KG1 (cell line): ENCODE data around the gene MACROD2.
"Not testable (repeated sequence)": the region's sequence is repeated elsewhere in the genome, so short reads cannot be mapped to it uniquely, and the experiment has no call there.

Source experiments
- DNase-seq: peaks from one replicate; lab custom pipeline; 2025; lab: John Stamatoyannopoulos, UW

MACROD2 gene

DNA sequence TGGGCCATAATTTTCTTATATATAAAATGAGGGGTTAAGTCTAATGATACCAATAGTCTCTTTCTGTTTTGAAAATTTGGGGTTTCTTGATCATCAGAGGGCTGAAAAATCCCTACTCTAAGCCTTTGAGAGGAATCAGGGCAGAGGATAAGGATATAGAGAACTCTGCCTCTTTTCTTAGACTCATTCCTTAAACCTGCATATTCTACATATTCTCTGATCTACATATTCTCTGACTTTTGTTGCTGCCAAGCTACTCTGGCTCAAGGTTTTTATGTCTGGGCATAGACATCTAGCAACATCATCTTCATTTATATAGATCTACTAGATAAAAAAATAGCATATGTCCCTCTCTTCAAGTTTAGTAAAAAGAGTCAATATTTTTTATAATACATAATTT, 270.9 kb downstream of the MACROD2 start:
- DNase-seq = no peak

DNA sequence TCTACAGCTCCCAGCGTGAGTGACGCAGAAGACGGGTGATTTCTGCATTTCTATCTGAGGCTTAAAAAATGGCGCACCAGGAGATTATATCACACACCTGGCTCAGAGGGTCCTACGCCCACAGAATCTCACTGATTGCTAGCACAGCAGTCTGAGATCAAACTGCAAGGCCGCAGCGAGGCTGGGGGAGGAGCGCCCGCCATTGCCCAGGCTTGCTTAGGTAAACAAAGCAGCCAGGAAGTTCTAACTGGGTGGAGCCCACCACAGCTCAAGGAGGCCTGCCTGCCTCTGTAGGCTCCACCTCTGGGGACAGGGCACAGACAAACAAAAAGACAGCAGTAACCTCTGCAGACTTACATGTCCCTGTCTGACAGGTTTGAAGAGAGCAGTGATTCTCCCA, 275.4 kb downstream of the MACROD2 start:
- not testable (repeated sequence) for DNase-seq

DNA sequence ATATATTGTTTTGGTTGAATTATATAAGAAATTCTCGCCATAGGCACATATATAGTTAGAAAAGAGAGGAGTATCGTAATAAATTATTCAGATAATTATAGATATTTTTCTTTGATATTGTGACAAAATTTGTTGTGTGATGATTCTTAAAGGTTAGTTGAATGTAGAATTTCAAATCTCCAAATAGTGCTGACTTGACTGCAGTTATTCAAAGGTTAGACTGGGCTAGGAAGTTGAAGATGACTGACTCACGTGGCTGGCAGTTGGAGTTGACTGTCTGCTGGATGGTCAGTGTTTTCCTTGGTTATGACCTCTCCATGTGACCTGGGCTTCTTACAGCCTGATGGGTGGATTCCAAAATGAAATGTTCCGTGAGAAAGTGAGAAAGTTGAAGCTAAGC, 286.8 kb downstream of the MACROD2 start:
- DNase-seq = no peak

DNA sequence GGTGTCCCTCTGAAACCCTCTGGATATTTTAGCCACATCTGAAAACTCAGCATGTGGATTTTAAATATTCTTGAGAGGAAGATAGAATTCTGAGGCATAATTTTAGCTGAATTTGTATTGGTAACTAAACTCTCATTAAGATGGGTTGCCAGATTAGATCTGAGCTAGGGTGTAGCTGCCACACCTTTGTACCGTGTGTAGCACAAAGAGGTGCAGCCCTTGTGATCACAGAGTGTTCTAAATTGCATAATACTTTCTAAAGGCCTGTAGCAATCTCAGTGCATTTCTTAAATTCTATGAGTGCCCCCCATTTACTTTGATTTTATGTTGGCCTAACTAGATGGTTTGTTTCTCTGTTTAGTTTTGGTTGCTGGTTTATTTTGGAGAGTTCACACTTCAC, 289.1 kb downstream of the MACROD2 start:
- DNase-seq = no peak

DNA sequence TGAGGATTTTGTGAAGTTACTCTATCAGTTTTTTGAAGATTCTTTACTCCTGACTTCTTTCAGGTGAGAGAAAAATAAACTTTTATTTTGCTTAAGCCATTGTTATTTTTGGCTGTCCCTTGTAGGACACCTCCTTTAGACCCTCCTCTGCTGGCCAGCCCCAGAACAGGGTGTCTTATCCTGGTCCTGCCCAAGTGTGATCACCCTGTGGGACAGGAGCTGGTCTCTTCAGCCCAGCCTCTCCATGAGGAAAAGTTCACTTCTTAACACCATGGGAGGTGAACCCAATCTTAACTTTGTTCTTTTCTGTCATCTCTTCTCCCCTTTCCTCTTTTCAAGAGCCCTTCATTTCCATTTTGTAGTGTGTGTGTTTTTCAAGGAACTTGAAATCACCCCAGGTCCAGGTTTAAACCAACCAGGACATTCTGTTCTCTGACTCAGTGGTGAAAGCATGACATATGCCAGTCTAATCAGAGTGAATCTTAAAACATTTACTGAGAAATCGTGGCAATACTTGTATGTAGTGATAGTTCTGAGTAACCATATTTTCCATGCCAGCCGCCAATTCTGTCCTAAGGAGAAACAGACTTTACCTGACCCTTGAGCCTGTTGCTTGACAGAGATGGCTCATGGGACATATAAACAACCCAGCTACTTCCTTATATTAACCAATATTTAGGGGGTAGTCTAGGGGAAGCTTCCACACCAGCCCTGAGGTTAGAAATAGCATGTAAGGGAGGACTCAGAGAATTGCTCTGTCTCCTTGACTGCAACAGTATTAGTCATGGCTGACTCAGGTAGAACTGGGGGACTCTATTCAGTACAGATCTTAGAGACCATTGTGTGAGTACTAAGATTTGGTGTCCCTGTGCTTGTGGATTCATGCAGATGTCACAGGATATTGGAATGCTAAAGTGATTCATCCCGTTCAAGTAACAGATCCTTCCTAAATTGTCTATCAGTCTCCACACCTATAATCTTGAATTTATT, 293.3 kb downstream of the MACROD2 start:
- no peak for DNase-seq

DNA sequence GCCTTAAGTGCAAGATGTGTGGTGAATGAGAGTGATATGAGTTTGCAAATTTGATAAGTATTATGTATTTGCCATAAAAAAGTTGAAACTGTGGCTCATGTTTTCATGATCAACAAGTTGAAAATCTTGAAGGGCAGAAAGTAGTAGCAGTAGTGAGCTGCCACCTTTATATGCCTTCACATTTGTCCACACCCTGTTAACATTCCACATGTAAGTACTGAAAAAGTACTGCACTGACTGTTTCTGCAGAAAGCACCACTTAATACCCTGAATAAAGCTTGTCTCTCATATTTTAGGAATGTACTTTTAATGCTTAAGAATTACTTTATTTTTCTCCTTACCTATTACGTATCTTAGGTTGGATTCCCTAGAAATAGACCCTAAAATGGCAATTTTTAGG, 296.2 kb downstream of the MACROD2 start:
- no peak for DNase-seq

DNA sequence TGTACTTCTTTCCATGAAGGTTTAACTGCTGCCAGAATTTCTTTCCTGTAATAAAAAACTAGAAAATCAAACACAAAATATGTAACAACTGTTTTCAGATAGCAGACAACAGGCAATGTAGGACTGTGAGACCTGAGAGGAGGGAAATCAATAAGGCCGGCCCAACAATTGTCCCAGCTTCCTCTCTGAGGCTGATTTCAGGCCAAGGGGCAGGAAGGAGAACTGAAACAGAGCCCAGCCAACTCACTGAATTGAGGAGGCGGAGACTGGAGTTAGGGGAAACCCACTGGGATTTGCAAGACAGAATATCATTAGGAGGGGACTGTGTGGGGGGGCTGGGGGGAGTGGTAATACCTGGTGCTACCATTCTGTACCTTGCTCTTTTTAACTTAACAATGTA, 299.9 kb downstream of the MACROD2 start:
- DNase-seq = no peak

DNA sequence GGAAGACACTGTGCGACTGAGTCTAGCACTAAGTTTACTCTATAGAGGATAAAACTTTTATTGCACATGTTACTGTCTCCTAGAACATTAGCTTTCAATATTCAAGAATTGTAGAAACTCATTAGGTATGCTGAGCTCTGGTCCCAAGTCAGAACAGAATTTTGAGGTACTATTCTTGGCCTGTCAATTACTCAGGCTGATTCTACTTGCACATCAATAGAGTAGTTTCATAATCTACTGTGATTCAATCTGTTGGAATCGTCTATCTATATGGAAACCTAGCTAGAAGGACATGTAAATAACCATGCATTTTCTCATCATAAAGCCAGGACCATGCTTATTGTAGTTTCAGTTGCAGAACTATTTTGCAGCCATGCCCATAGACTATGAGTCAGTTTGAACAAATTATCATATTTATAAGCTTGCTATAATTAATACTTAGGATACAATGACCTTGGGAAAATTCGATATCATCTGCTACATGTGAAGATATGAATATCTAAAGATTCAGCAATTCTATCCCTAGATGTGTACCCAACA, 300.5 kb downstream of the MACROD2 start:
- no peak for DNase-seq

DNA sequence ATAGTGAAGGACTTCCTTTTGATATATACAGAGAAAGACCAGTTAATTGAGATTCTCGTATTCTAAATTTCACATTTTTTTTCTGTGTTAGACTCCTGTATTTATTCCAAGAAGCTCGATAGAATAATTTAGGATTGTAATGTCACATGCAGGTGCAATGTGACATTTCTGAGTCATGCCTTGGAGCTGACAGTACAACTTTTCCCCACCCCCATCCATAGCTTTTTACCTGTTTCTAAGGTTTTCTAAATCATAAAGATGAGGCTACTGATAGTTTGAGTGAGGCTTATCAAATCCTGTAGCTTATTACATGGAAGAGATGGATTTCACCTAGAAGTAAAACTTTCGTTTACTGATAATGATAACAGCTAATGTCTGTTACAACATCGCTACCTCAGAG, 304.5 kb downstream of the MACROD2 start:
- DNase-seq = no peak

DNA sequence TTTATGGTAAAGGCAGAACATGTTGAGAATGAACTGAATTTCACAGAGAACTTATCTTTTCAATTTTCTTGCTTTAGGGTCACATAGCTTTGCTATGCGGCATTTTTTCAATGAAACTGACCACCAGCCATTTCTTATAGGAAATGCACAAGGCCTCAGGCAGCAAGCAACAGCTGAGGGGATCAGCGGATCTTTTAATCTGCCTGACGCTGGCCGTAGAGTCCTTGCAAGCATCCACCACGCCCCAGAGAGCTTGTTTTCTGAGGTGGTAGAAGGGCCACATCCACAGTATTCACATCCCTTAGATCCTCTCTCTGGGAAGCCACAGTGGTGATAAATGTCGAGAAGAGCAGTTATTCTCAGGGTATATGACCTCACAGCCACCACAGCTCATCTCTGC, 307.8 kb downstream of the MACROD2 start:
- DNase-seq = no peak

DNA sequence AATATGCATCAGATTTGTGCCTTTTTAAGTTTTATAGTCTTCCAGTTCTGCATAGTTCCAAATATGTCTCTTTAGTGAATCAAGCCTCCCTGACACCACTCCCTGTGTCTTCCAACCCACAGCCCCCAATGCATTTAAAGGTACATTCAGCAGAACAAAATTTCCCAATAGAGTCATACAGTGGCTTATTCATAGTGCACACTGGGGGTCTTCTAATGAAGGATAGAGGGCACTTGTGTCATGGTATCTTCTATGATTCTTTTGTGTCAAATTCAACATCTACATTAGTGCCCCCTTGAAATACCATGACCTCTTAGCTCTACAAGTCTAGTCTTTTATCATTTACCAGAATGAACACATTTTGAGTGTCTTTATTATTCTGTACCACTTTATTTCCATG, 308.3 kb downstream of the MACROD2 start:
- no peak for DNase-seq

DNA sequence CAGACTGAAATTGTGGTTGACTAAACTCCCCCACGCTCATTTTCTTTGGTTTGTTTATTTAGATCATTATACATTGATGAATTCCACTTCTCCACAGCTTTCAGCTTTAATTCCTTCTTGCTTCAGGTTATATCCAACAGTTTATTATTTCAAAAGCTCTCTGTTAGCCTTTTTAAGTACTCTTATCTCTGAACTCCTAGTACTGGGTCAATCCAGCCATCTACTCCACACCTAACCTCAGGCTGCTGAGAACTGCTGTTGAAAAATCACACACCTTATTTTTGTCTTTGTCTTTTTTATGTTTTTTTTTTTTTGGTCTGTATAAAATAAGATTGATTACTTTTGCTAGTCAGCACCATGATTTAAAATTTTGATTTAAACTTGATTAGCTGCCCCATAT, 309.2 kb downstream of the MACROD2 start:
- no peak for DNase-seq

DNA sequence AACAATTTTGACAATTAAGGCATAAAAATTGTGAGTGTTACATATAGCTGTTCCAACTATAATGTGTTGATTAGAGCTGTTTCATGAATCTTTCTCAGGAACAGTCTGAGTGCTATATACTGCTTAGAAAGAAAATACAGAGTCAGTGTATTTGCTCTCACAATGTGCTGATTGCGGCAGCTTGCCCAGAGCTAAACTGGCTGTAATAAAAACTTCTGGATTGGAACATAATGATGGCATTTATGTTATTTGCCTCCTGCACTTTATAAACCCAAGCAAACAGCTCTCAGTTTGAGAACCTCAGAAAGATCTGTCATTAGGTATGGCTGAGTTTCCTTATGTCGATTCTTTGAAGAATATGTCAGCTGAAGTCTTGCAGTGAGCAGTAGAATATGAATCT, 312.6 kb downstream of the MACROD2 start:
- DNase-seq = no peak

DNA sequence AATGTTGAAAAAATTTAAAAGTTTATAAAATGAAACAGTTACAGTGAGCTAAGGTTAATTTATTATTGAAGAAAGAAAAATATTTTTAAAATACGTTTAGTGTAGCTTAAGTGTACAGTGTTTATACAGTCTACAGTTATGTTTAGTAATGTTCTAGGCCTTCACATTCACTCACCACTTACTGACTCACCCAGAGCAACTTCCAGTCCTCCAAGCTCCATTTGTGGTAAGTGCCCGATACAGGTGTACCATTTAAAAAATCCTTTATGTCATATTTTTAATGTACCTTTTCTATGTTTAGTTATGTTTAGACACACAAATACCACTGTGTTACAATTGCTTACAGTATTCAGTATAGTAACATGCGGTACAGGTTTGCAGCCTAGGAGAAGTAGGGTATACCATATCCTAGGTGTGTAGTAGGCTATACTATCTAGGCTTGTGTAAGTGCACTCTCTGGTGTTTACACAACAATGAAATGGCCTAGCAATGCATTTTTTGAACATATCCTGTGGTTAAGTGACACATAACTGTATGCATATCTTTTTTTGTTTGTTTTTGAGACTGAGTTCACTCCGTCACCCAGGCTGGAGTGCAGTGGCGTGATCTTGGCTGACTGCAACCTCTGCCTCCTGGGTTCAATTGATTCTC, 315.8 kb downstream of the MACROD2 start:
- DNase-seq = no peak

DNA sequence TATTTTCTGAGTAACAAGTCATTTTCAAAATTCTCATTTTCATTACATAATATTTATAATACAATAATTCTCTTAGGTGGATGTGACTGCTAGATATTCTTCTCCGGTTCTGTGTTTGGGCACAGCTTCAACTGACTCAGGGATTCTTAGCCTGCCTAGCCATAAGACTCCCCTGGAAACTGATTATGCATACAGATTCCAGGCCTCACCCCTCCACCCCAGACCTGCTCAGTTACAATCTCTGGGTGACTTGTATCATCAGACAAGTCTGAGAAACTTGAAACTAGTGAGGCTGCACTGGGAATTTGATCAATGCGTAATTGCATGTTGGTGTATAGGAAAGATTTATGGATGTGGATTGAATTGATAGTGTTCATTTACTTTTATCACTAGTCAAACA, 316.7 kb downstream of the MACROD2 start:
- DNase-seq = no peak

DNA sequence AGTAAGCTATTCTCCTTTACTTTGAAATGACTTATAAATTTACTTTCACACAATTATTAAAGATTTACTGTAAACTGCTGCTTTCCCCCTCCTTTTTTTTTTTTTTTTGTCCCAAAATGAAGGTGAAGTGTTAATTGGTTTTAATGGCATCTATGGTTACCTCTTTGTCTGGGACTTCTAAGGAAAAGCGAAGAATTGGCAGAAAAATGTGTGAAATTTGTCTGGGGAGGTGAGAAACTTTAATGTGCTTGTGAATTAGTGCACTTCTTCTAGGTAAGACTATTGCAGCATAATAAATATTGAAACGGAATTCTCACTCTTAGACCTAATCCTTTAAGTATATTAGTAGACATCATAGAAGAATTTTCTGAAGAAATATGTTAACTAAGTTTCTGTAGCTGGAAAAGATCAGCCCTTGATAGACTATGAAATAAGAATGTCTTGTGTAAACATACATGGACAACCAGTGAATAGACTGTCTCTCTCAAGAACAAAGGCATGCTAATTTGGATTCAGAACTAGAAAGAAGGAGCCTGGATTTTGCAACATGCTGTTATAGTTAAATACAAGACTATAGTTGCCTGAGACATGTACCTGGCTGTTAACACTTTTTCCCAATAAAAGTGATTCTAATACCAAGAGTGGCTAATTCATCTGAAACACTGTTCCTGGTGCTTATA, 318.2 kb downstream of the MACROD2 start:
- DNase-seq = no peak

DNA sequence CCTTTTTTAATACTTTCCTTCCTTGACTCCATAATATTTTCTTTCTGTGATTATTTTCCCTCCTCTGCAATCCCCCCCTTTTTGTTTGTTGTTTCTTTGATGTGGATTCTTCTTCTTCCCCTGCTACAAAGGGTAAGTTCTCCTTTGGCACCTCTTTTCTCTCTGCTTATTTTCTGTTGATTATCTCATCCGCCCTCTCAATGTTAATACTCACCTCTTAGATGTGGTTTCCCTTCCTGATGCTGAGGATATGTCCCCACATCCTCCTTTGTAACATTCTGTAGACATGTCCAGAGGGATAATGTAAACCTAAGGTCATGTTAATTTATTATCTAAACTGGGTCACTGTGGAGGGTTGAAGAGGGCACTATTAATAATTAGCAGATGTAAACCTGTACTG, 324.4 kb downstream of the MACROD2 start:
- DNase-seq = no peak

DNA sequence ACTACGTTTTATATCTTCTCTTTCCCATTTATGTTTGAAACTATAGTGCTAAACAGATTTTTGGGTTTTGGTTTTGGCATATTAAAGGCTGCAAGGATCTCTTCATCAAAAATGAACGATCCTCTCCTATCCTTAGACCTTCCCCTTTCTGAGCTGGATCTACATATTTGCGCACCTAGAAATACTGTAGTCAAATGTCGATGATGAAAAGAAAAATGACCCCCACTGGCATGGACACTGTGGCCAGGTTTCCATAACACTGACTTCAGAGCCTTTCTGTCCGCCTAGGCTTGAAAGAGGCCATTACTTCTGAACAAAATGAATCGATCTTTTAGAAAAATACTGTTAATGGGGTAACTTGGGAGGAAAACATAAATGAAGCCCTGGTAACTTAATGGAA, 336.3 kb downstream of the MACROD2 start:
- no peak for DNase-seq

DNA sequence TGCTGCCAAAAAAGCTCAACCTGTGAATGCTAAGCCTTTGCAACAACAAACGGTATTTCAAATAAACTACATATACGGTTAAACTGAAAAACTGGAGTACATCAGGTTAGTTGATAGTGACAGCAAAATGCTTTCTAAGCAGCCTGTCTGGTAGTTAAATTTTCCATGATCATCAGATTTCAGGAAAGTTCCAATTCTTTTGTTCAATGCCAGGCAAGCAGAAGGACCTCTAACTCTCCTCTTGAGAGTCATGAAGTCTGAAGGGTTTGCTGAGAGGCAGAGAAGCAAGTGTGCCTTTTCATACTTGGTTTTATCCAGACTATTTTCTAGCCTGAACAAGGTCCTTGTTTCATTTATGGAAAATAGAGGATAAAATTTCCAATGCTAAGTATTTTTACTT, 337.6 kb downstream of the MACROD2 start:
- DNase-seq = no peak

DNA sequence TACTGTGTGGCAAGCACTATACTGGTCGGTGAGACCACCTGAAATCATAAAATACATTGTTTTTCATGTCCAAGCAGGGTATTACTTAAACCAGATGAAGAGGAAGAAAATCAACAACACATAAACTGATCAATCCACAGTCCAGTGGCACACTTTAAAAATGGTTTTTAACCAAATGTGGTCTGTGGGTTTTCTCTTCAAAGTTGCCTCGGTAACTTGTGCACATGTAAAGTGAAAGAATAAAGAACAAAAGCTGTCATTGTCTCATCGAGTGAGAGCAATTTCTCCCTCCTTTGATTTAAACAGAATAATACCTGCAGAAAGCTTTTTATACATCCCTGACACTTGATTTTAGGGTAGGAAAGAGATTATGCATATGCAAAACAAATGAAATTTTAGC, 338.4 kb downstream of the MACROD2 start:
- no peak for DNase-seq

DNA sequence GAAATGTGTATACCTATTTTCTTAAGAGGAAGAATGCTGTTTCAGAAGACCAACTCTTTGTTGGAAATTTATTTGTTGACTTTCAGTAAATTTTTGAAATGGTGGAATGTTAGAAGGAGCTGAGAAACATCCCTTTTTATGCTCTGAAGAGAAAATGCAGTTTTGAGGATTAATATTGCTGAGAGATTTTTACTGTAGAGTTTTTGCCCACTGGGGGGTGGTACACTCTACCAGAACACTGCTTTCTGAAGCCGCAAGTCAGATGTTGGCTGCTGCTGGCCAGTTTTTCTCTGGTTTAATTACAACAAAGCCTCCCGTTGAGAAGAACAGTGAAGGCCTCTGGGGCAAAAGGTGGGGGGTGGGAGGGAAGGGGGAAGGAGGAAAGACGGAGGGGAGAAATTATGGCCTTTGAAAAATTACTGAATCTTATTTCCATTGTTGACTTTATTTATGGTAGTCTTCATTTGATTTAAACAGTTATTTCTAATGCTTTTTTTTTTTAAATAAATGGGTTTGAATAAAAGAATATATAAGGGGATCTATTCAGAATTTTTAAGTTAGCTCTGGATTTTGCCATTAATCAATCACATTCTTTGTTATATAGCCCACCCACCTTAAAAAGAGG, 339.1 kb downstream of the MACROD2 start:
- DNase-seq = no peak

DNA sequence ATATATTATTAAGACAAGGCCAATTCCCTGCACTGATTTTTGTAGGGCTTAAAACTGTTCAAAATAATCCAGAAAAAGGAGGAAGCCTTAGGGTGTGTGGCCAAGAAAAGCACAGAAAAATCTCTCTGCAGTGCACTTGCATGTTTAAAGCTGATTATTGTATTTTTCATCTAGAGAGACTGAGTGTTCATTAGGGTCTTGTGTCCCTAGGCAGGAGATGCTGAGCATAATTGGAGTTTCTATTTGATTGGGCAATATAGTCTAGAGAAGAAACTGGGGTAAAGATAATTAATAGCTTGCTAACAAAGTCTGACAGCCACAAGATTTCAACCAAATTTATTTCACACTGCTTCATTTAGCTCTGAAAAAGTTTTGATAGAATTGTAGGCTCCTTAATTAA, 339.7 kb downstream of the MACROD2 start:
- DNase-seq = no peak
